22Rv1 (cell line): ENCODE data around the gene EIF4G3.
"Not testable (repeated sequence)": the region's sequence is repeated elsewhere in the genome, so short reads cannot be mapped to it uniquely, and the experiment has no call there.

Experiments used
- H3K27ac ChIP-seq: fragments of 450-650 bp; 2 replicates; pipeline ENCODE4 v1.5.1; 2017
- CTCF ChIP-seq: fragments of 450-650 bp; IDR thresholded peaks from 2 replicates; pipeline ENCODE4 v1.5.1; 2017; ENCODE audit warnings: mild to moderate bottlenecking
- ZFX ChIP-seq: fragments of 450-650 bp; IDR thresholded peaks from 2 replicates; pipeline ENCODE4 v1.6.1; 2017; ENCODE audit warnings: antibody characterized with exemption, borderline replicate concordance

Gene EIF4G3

GRCh38 chr1:21192284-21192683, 15.6 kb upstream of the EIF4G3 start:
- H3K27ac ChIP-seq = no peak overlapping the region
- no peak for TF ChIP-seq ZFX
- TF ChIP-seq CTCF = no peak

GRCh38 chr1:21190771-21191170, 14.1 kb upstream of the EIF4G3 start:
- H3K27ac ChIP-seq = not testable (repeated sequence)

- no peak for TF ChIP-seq CTCF
- TF ChIP-seq ZFX = no peak
- H3K27ac ChIP-seq = no peak overlapping the region
Measured at GRCh38 chr1:21189906-21190500, 13.3 kb upstream of the EIF4G3 start.

- TF ChIP-seq CTCF (no peak), ZFX (no peak)
- H3K27ac ChIP-seq = no peak overlapping the region
Measured at GRCh38 chr1:21189421-21189820, 12.7 kb upstream of the EIF4G3 start.

- TF ChIP-seq ZFX (no peak), CTCF (no peak)
- no peak overlapping the region for H3K27ac ChIP-seq
Measured at GRCh38 chr1:21188235-21188634, 11.5 kb upstream of the EIF4G3 start.

- H3K27ac ChIP-seq = no peak overlapping the region
- TF ChIP-seq CTCF = no peak
Measured at GRCh38 chr1:21185221-21185731, 8.6 kb upstream of the EIF4G3 start.

- H3K27ac ChIP-seq = no peak overlapping the region
- TF ChIP-seq ZFX = no peak
- TF ChIP-seq CTCF = no peak
Measured at GRCh38 chr1:21184276-21184675, 7.6 kb upstream of the EIF4G3 start.

- no peak for TF ChIP-seq ZFX
- no peak for TF ChIP-seq CTCF
- H3K27ac ChIP-seq = no peak overlapping the region
Measured at GRCh38 chr1:21182181-21182731, 5.6 kb upstream of the EIF4G3 start.

GRCh38 chr1:21178271-21178670, 1.6 kb upstream of the EIF4G3 start:
- H3K27ac ChIP-seq = not testable (repeated sequence)
